Astrocyte of the cerebellum (primary cell): ENCODE measurements around the gene NOSIP.
A peak's percentile ranks its signal among the peaks of the same experiment; 100 is the strongest.

Experiments used
- DNase-seq: peaks from one replicate; pipeline ENCODE4 v3.0.0-alpha.2; 2011; ENCODE audit warnings: low read depth
- H3K4me3 ChIP-seq: 2 replicates; pipeline ENCODE4 v1.5.1; 2011; ENCODE audit warnings: mild to moderate bottlenecking, low read depth, low read length, moderate library complexity
- CTCF ChIP-seq: IDR thresholded peaks from 2 replicates; pipeline ENCODE4 v1.5.1; 2012; ENCODE audit warnings: low read length, low read depth, moderate library complexity, mild to moderate bottlenecking; ENCODE audit errors: missing control alignments
- in situ Hi-C: cut with HindIII; loops from 2 replicates; pipeline ENCODE4 v1.10.0; 2017; ENCODE audit warnings: low sequenced_read_pairs

Gene NOSIP

GRCh38 chr19:49552749-49553148, 27.6 kb downstream of the NOSIP start:
- H3K4me3 ChIP-seq: no peak overlapping the region
- TF ChIP-seq CTCF: no peak
- no peak for DNase-seq
- in situ Hi-C loops: no loop called here

GRCh38 chr19:49551531-49551930, 28.8 kb downstream of the NOSIP start:
- no peak for TF ChIP-seq CTCF
- no peak for DNase-seq
- in situ Hi-C loops: no loop called here
- no peak overlapping the region for H3K4me3 ChIP-seq

- in situ Hi-C loops: no loop called here
- no peak for TF ChIP-seq CTCF
- no peak overlapping the region for H3K4me3 ChIP-seq
- DNase-seq: no peak
These were observed 31.3 kb downstream of the NOSIP start for GRCh38 chr19:49549045-49549444.

- in situ Hi-C loops: no loop called here
- peak; percentile 80 for TF ChIP-seq CTCF
- DNase-seq: peak; percentile 86
- H3K4me3 ChIP-seq: no peak overlapping the region
These were observed 33.4 kb downstream of the NOSIP start for GRCh38 chr19:49546825-49547565.

GRCh38 chr19:49544154-49544553, 36.2 kb downstream of the NOSIP start:
- H3K4me3 ChIP-seq: no peak overlapping the region
- DNase-seq: no peak
- no peak for TF ChIP-seq CTCF
- in situ Hi-C loops: no loop called here

GRCh38 chr19:49543032-49543431, 37.3 kb downstream of the NOSIP start:
- in situ Hi-C loops: no loop called here
- no peak for TF ChIP-seq CTCF
- no peak for DNase-seq
- no peak overlapping the region for H3K4me3 ChIP-seq

GRCh38 chr19:49542446-49542845, 37.9 kb downstream of the NOSIP start:
- H3K4me3 ChIP-seq: no peak overlapping the region
- no peak for TF ChIP-seq CTCF
- in situ Hi-C loops: no loop called here
- DNase-seq: no peak
